GM08714 (cell line): ENCODE results near the gene PRKAA1.
A peak's percentile ranks its signal among the peaks of the same experiment; 100 is the strongest.
"Not testable (repeated sequence)": the region's sequence is repeated elsewhere in the genome, so short reads cannot be mapped to it uniquely, and the experiment has no call there.

Experiments
- H3K4me3 ChIP-seq: fragments of 200-500 bp; sonication (Bioruptor generic); 2 replicates; pipeline ENCODE4 v1.5.1; 2014; ENCODE audit warnings: mild to moderate bottlenecking, low read length, inconsistent platforms
- ZNF274 ChIP-seq: IDR thresholded peaks from 2 replicates; pipeline ENCODE4 v1.6.1; 2012; ENCODE audit warnings: mild to moderate bottlenecking, low read depth, low read length

Gene PRKAA1

GRCh38 chr5:40797273-40798011 is 732 bp downstream of the PRKAA1 start:
- TF ChIP-seq ZNF274: no peak
- peak overlapping the region; percentile 82 for H3K4me3 ChIP-seq

GRCh38 chr5:40796487-40796889 is 1.7 kb downstream of the PRKAA1 start:
- H3K4me3 ChIP-seq: peak overlapping the region; percentile 82; the same call in 1 of the 2 replicates
- TF ChIP-seq ZNF274: no peak

- not testable (repeated sequence) for H3K4me3 ChIP-seq
These were observed 3.3 kb downstream of the PRKAA1 start for GRCh38 chr5:40794877-40795276.

GRCh38 chr5:40794340-40794739 is 3.8 kb downstream of the PRKAA1 start:
- H3K4me3 ChIP-seq: not testable (repeated sequence)

- H3K4me3 ChIP-seq: not testable (repeated sequence)
These were observed 5.5 kb downstream of the PRKAA1 start for GRCh38 chr5:40792691-40793090.

- TF ChIP-seq ZNF274: no peak
- H3K4me3 ChIP-seq: no peak overlapping the region
These were observed 6.4 kb downstream of the PRKAA1 start for GRCh38 chr5:40791715-40792139.

GRCh38 chr5:40790947-40791593 is 7.1 kb downstream of the PRKAA1 start:
- no peak for TF ChIP-seq ZNF274
- H3K4me3 ChIP-seq: no peak overlapping the region

GRCh38 chr5:40788941-40789340 is 9.2 kb downstream of the PRKAA1 start:
- not testable (repeated sequence) for H3K4me3 ChIP-seq

GRCh38 chr5:40787986-40788385 is 10.2 kb downstream of the PRKAA1 start:
- no peak for TF ChIP-seq ZNF274

GRCh38 chr5:40786664-40787063 is 11.5 kb downstream of the PRKAA1 start:
- not testable (repeated sequence) for H3K4me3 ChIP-seq

More at GRCh38 chr5:40787986-40788385, 10.2 kb downstream of the PRKAA1 start:
- H3K4me3 ChIP-seq: no peak overlapping the region

GRCh38 chr5:40784916-40785315 is 13.3 kb downstream of the PRKAA1 start:
- H3K4me3 ChIP-seq: no peak overlapping the region
- no peak for TF ChIP-seq ZNF274

- TF ChIP-seq ZNF274: no peak
These were observed 14.0 kb downstream of the PRKAA1 start for GRCh38 chr5:40784027-40784653.

GRCh38 chr5:40781843-40782409 is 16.2 kb downstream of the PRKAA1 start:
- H3K4me3 ChIP-seq: no peak overlapping the region
- no peak for TF ChIP-seq ZNF274

More at GRCh38 chr5:40784027-40784653, 14.0 kb downstream of the PRKAA1 start:
- H3K4me3 ChIP-seq: no peak overlapping the region

- H3K4me3 ChIP-seq: no peak overlapping the region
- no peak for TF ChIP-seq ZNF274
These were observed 17.3 kb downstream of the PRKAA1 start for GRCh38 chr5:40780858-40781257.

GRCh38 chr5:40780199-40780598 is 18.0 kb downstream of the PRKAA1 start:
- no peak overlapping the region for H3K4me3 ChIP-seq
- no peak for TF ChIP-seq ZNF274
